ENCODE measurements around the gene MECR. TPM values are rescaled to one million over a fixed set of nuclear protein-coding genes. Genes with fewer than 3 reads are reported as not detected.

Gene MECR
- polyA plus RNA-seq, 1 of the 3 experiments (the other 2 are of a cell fraction), result 38.3 TPM

DNA sequence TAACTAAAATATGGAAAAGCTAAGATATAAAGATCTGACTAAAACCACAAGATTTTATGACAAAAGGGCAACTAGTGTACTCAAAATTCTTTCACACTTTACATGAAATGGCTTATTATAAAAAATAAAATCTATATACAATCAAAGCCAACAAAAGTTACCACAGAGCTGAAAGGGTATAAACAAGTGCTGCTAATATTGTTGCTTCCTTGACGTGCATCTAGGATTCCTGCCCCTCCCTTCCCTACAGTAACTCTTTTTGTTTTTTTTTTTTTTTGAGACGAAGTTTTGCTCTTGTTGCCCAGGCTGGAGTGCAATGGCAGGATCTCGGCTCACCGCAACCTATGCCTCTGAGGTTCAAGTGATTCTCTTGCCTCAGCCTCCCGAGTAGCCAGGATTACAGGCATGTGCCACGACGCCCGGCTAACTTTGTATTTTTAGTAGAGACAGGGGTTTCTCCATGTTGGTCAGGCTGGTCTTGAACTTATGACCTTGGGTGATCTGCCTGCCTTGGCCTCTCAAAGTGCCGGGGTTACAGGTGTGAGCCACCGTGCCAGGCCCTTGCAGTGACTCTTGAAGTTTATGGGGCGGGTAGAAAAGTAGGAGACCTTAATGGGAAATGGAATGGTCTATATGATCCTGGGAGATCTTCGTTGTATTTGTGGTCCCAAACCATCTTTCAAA, 53.6 kb downstream of the MECR start:
- no peak for DNase-seq
- Histone ChIP-seq H3K9me3 (no peaks in the 10 kb centered on the region), H3K27ac (ENCODE audit: low read depth in 2 of 2, low read length in 1 of 2) (peak overlapping the region in 1 of 2 experiments; percentile 51; a peak in 1 of 4 replicates), H3K9me2 (no peaks in the 10 kb centered on the region), H3K9ac (no peak overlapping the region), H3K4me3 (ENCODE audit: low read depth in 2 of 2, low read length in 1 of 2) (no peak overlapping the region), H3F3A (replicated peaks; ENCODE audit: insufficient read depth) (peaks cover 23% of the 10 kb centered on the region), H3K79me2 (ENCODE audit: insufficient read depth) (peaks cover 95% of the 10 kb centered on the region), H3K27me3 (ENCODE audit: insufficient read depth) (no peaks in the 10 kb centered on the region), H4K20me1 (ENCODE audit: insufficient read depth) (peaks cover 86% of the 10 kb centered on the region), H3K4me1 (ENCODE audit: control insufficient read depth in 1 of 2, insufficient read depth in 2 of 2, low read depth in 1 of 2, low read length in 1 of 2) (peaks cover 10 to 31% of the 10 kb centered on the region in 2 experiments; a peak in 3 of 4 replicates), H3K4me2 (no peak overlapping the region), H3K36me3 (replicated peaks in 1 of 2; ENCODE audit: control insufficient read depth in 1 of 2, insufficient read depth in 2 of 2, low read length in 1 of 2) (peaks cover 6 to 14% of the 10 kb centered on the region in 2 experiments), H2AFZ (ENCODE audit: low read depth) (no peak overlapping the region)
- ChIA-PET POLR2A (no interaction called here), CTCF (no interaction called here)
- WGBS (ENCODE audit: low lambda C conversion rate), result 89% methylated on average over 12 of the region's 12 CpGs
- TF ChIP-seq TAF1 (IDR thresholded peaks at IDR 0.05; ENCODE audit: borderline replicate concordance, low read depth, low read length), result no peak

- H4K20me1 ChIP-seq (ENCODE audit: insufficient read depth), result peaks cover 92% of the 10 kb centered on the region
- no peak for DNase-seq
- H3K9ac ChIP-seq, result no peak overlapping the region
- ChIA-PET CTCF (interaction anchor here (0.9 kb wide), 1 partner anchor 127 kb away, joined by 3 read pairs; no protein-coding TSS in a partner anchor), POLR2A (no interaction called here)
- H3K4me2 ChIP-seq, result no peak overlapping the region
- no peak overlapping the region for H3K4me3 ChIP-seq (ENCODE audit: low read depth in 2 of 2, low read length in 1 of 2)
- TF ChIP-seq RAD21 (IDR thresholded peaks at IDR 0.05; ENCODE audit: low read length), result 0 out of 2 replicates have a peak, but pooled peaks have one; percentile 11
- no peak for TF ChIP-seq GABPA (IDR thresholded peaks at IDR 0.05; ENCODE audit: low read depth)
- 50% methylated on average over 4 of the region's 4 CpGs for WGBS (ENCODE audit: low lambda C conversion rate)
- H3K36me3 ChIP-seq (replicated peaks in 1 of 2; ENCODE audit: control insufficient read depth in 1 of 2, insufficient read depth in 2 of 2, low read length in 1 of 2), result peaks cover 6 to 16% of the 10 kb centered on the region in 2 experiments
- no peaks in the 10 kb centered on the region for H3K27me3 ChIP-seq (ENCODE audit: insufficient read depth)
- no peaks in the 10 kb centered on the region for H3K9me2 ChIP-seq
- H3K4me1 ChIP-seq (ENCODE audit: control insufficient read depth in 1 of 2, insufficient read depth in 2 of 2, low read depth in 1 of 2, low read length in 1 of 2), result peaks cover 10 to 34% of the 10 kb centered on the region in 2 experiments; a peak in 3 of 4 replicates
- H2AFZ ChIP-seq (ENCODE audit: low read depth), result no peak overlapping the region
- peak overlapping the region; percentile 14 to 51; a peak in 2 of 4 replicates for H3K27ac ChIP-seq (ENCODE audit: low read depth in 2 of 2, low read length in 1 of 2)
- H3K79me2 ChIP-seq (ENCODE audit: insufficient read depth), result peaks cover 100% of the 10 kb centered on the region
- no peaks in the 10 kb centered on the region for H3K9me3 ChIP-seq
- H3F3A ChIP-seq (replicated peaks; ENCODE audit: insufficient read depth), result peaks cover 21% of the 10 kb centered on the region
These were observed 54.2 kb downstream of the MECR start for GRCh38 chr1:29176576-29176975.

DNA sequence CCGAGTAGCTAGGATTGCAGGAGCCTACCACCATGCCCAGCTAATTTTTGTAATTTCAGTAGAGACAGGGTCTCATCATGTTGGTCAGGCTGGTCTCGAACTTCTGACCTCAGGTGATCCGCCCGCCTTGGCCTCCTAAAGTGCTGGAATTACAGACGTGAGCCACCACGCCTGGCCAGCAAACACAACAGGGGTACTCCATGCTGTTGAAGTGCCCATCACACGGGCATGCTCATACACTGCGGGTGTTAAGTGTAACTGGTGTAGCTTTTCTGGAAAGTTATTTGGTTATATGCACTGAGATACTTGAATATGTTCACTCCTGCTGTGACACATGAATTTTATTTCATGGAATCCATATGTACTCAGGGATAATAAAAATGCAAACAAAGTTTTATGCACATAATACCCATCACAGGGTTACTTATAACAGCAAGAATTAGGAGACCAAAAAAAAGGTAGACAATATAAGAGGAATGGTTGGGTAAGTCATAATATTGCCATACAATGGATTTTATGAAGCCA, 58.3 kb downstream of the MECR start:
- no peak overlapping the region for H3K9ac ChIP-seq
- H3K79me2 ChIP-seq (ENCODE audit: insufficient read depth), result peaks cover 100% of the 10 kb centered on the region
- DNase-seq, result no peak
- WGBS (ENCODE audit: low lambda C conversion rate), result 98% methylated on average over 8 of the region's 8 CpGs
- peaks cover 17% of the 10 kb centered on the region for H3F3A ChIP-seq (replicated peaks; ENCODE audit: insufficient read depth)
- POLR2A ChIA-PET, result no interaction called here
- H3K4me3 ChIP-seq (ENCODE audit: low read depth in 2 of 2, low read length in 1 of 2), result no peak overlapping the region
- no peaks in the 10 kb centered on the region for H3K9me3 ChIP-seq
- H3K9me2 ChIP-seq, result no peaks in the 10 kb centered on the region
- TF ChIP-seq YY1 (IDR thresholded peaks at IDR 0.05; ENCODE audit: low read depth) (no peak), FOXM1 (IDR thresholded peaks at IDR 0.05; ENCODE audit: low read depth) (no peak), RAD21 (IDR thresholded peaks at IDR 0.05; ENCODE audit: low read length) (no peak), TCF12 (IDR thresholded peaks at IDR 0.05) (no peak), FOXJ3 (CRISPR knock-in tag; IDR thresholded peaks at IDR 0.05) (no peak), EP300 (IDR thresholded peaks at IDR 0.05; ENCODE audit: borderline replicate concordance in 1 of 2, low read depth in 1 of 2, low read length in 1 of 2) (no peak), NRF1 (IDR thresholded peaks at IDR 0.05; ENCODE audit: low read depth, low read length) (no peak), TEAD4 (IDR thresholded peaks at IDR 0.05; ENCODE audit: borderline replicate concordance, insufficient read depth) (no peak), REST (IDR thresholded peaks at IDR 0.05; ENCODE audit: low read depth, low read length) (no peak), TAF1 (IDR thresholded peaks at IDR 0.05; ENCODE audit: borderline replicate concordance, low read depth, low read length) (no peak), SMC3 (IDR thresholded peaks at IDR 0.05; ENCODE audit: low read depth, low read length) (no peak), CHD2 (IDR thresholded peaks at IDR 0.05; ENCODE audit: low read length, partially characterized antibody) (no peak)
- TF ChIP-seq, protein P1, sequence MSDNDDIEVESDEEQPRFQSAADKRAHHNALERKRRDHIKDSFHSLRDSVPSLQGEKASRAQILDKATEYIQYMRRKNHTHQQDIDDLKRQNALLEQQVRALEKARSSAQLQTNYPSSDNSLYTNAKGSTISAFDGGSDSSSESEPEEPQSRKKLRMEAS (IDR thresholded peaks at IDR 0.05; ENCODE audit: low read depth), result no peak
- H3K27ac ChIP-seq (ENCODE audit: low read depth in 2 of 2, low read length in 1 of 2), result no peak overlapping the region
- H3K27me3 ChIP-seq (ENCODE audit: insufficient read depth), result no peaks in the 10 kb centered on the region
- peaks cover 96% of the 10 kb centered on the region for H4K20me1 ChIP-seq (ENCODE audit: insufficient read depth)
- no peak overlapping the region for H2AFZ ChIP-seq (ENCODE audit: low read depth)
- H3K36me3 ChIP-seq (replicated peaks in 1 of 2; ENCODE audit: control insufficient read depth in 1 of 2, insufficient read depth in 2 of 2, low read length in 1 of 2), result peaks cover 16 to 20% of the 10 kb centered on the region in 2 experiments
- peaks cover 3 to 24% of the 10 kb centered on the region in 2 experiments; a peak in 3 of 4 replicates for H3K4me1 ChIP-seq (ENCODE audit: control insufficient read depth in 1 of 2, insufficient read depth in 2 of 2, low read depth in 1 of 2, low read length in 1 of 2)
- CTCF ChIA-PET, result interaction anchor here (3.7 kb wide), 1 partner anchor 9 kb away, joined by 24 read pairs; the partner anchor contains the start of gene SRSF4
- H3K4me2 ChIP-seq, result no peak overlapping the region
